HEK293T (cell line): ENCODE measurements around the gene FIS1.

ENCODE experiments used
- ARNT ChIP-seq: fragments of 450-650 bp; IDR thresholded peaks from 2 replicates; pipeline ENCODE4 v1.6.1; 2017; ENCODE audit warnings: mild to moderate bottlenecking
- BHLHE40 ChIP-seq: fragments of 450-650 bp; IDR thresholded peaks from 2 replicates; pipeline ENCODE4 v1.6.1; 2016; ENCODE audit warnings: mild to moderate bottlenecking, moderate library complexity, borderline replicate concordance
- FOXM1 ChIP-seq: fragments of 450-650 bp; IDR thresholded peaks from 2 replicates; pipeline ENCODE4 v1.6.1; 2017; ENCODE audit warnings: mild to moderate bottlenecking, borderline replicate concordance
- L3MBTL2 ChIP-seq: fragments of 450-650 bp; conservative IDR thresholded peaks from 2 replicates; pipeline ENCODE4 v1.6.1; 2016; ENCODE audit warnings: mild to moderate bottlenecking
- LEF1 ChIP-seq: fragments of 450-650 bp; IDR thresholded peaks from 2 replicates; pipeline ENCODE4 v1.6.1; 2017; ENCODE audit warnings: mild to moderate bottlenecking, borderline replicate concordance
- NFRKB ChIP-seq: fragments of 450-650 bp; IDR thresholded peaks from 2 replicates; pipeline ENCODE4 v1.6.1; 2016; ENCODE audit warnings: mild to moderate bottlenecking, moderate library complexity
- SP1 ChIP-seq: fragments of 450-650 bp; IDR thresholded peaks from 2 replicates; pipeline ENCODE4 v1.6.1; 2017
- SUZ12 ChIP-seq: fragments of 450-650 bp; IDR thresholded peaks from 2 replicates; pipeline ENCODE4 v1.6.1; 2016; ENCODE audit warnings: mild to moderate bottlenecking
- TARDBP ChIP-seq: fragments of 450-650 bp; IDR thresholded peaks from 2 replicates; pipeline ENCODE4 v1.6.1; 2016
- ZNF384 ChIP-seq: fragments of 450-650 bp; IDR thresholded peaks from 2 replicates; pipeline ENCODE4 v1.6.1; 2016

GRCh38 chr7:101245147-101245668 is 327 bp upstream of the FIS1 start:
- TF ChIP-seq SP1 (no peak), NFRKB (no peak), TARDBP (no peak), LEF1 (no peak), SUZ12 (no peak), BHLHE40 (no peak), ZNF384 (no peak), FOXM1 (no peak), L3MBTL2 (no peak; the same call in 1 of the 2 replicates), ARNT (no peak)
